GM08714 (cell line): Measurements from ENCODE around the gene FECH.
"Not testable (repeated sequence)": the region's sequence is repeated elsewhere in the genome, so short reads cannot be mapped to it uniquely, and the experiment has no call there.

ENCODE experiments used
- H3K4me3 ChIP-seq: fragments of 200-500 bp; sonication (Bioruptor generic); 2 replicates; pipeline ENCODE4 v1.5.1; 2014; ENCODE audit warnings: mild to moderate bottlenecking, low read length, inconsistent platforms
- ZNF274 ChIP-seq: IDR thresholded peaks from 2 replicates; pipeline ENCODE4 v1.6.1; 2012; ENCODE audit warnings: mild to moderate bottlenecking, low read depth, low read length

FECH gene

GRCh38 chr18:57586251-57587049 is at the start of gene FECH:
Gene FECH, minus strand, starts transcription at chr18:57586702. Its CDS starts 82 bp downstream, at chr18:57586620.
- H3K4me3 ChIP-seq = peak within 1 kb of the TSS; percentile 90
- no peak for TF ChIP-seq ZNF274

GRCh38 chr18:57635003-57635822 is 48.7 kb upstream of the FECH start:
- H3K4me3 ChIP-seq = no peak overlapping the region
- TF ChIP-seq ZNF274 = no peak

- peak overlapping the region; percentile 72; the same call in 1 of the 2 replicates for H3K4me3 ChIP-seq
- no peak for TF ChIP-seq ZNF274
These were observed 45.2 kb upstream of the FECH start for GRCh38 chr18:57631697-57632096.

GRCh38 chr18:57630754-57631595 is 44.5 kb upstream of the FECH start:
- no peak for TF ChIP-seq ZNF274
- H3K4me3 ChIP-seq = peak overlapping the region; percentile 72

GRCh38 chr18:57630002-57630753 is 43.7 kb upstream of the FECH start:
- TF ChIP-seq ZNF274 = no peak
- peak overlapping the region; percentile 72 for H3K4me3 ChIP-seq

GRCh38 chr18:57629422-57629821 is 42.9 kb upstream of the FECH start:
- peak overlapping the region; percentile 72; the same call in 1 of the 2 replicates for H3K4me3 ChIP-seq

GRCh38 chr18:57627488-57627887 is 41.0 kb upstream of the FECH start:
- no peak for TF ChIP-seq ZNF274
- no peak overlapping the region for H3K4me3 ChIP-seq

More at GRCh38 chr18:57629422-57629821, 42.9 kb upstream of the FECH start:
- TF ChIP-seq ZNF274 = no peak

GRCh38 chr18:57624988-57625387 is 38.5 kb upstream of the FECH start:
- no peak overlapping the region for H3K4me3 ChIP-seq
- no peak for TF ChIP-seq ZNF274

GRCh38 chr18:57621246-57621604 is 34.7 kb upstream of the FECH start:
- H3K4me3 ChIP-seq = peak overlapping the region; percentile 71
- TF ChIP-seq ZNF274 = no peak

- no peak overlapping the region for H3K4me3 ChIP-seq
- TF ChIP-seq ZNF274 = no peak
These were observed 33.4 kb upstream of the FECH start for GRCh38 chr18:57619876-57620275.

GRCh38 chr18:57618910-57619309 is 32.4 kb upstream of the FECH start:
- no peak overlapping the region for H3K4me3 ChIP-seq
- TF ChIP-seq ZNF274 = no peak

GRCh38 chr18:57603871-57604270 is 17.4 kb upstream of the FECH start:
- TF ChIP-seq ZNF274 = no peak

GRCh38 chr18:57595347-57595746 is 8.8 kb upstream of the FECH start:
- no peak overlapping the region for H3K4me3 ChIP-seq
- TF ChIP-seq ZNF274 = no peak

More at GRCh38 chr18:57603871-57604270, 17.4 kb upstream of the FECH start:
- no peak overlapping the region for H3K4me3 ChIP-seq

- H3K4me3 ChIP-seq = not testable (repeated sequence)
These were observed 6.2 kb upstream of the FECH start for GRCh38 chr18:57592716-57593115.
